GM23248 (cell line): ENCODE results near the gene GNA14. TPM values are rescaled to one million over a fixed set of nuclear protein-coding genes. Genes with fewer than 3 reads are reported as not detected.

Source experiments
- DNase-seq: peaks from one replicate; pipeline ENCODE4 v3.0.0-alpha.2; 2015
- H2AFZ ChIP-seq: fragments of 200-600 bp; sonication (generic); 2 replicates; pipeline ENCODE4 v1.6.1; 2016; ENCODE audit warnings: antibody characterized with exemption
- H3F3A ChIP-seq: fragments of 200-600 bp; sonication (generic); 2 replicates; pipeline ENCODE4 v1.6.1; 2016; ENCODE audit warnings: mild to moderate bottlenecking, antibody characterized with exemption, mixed run types; ENCODE audit not compliant: insufficient read depth
- H3K27ac ChIP-seq: fragments of 200-600 bp; sonication (generic); 2 replicates; pipeline ENCODE4 v1.5.1; 2016; ENCODE audit warnings: mild to moderate bottlenecking
- H3K27me3 ChIP-seq: fragments of 200-600 bp; sonication (generic); replicated peaks from 2 replicates; pipeline ENCODE4 v1.6.1; 2016; ENCODE audit warnings: mild to moderate bottlenecking; ENCODE audit not compliant: insufficient read depth
- H3K36me3 ChIP-seq: fragments of 200-600 bp; sonication (generic); 2 replicates; pipeline ENCODE4 v1.6.1; 2016; ENCODE audit warnings: low read depth, mild to moderate bottlenecking
- H3K4me1 ChIP-seq: fragments of 200-600 bp; sonication (generic); 2 replicates; pipeline ENCODE4 v1.6.1; 2016; ENCODE audit warnings: mild to moderate bottlenecking; ENCODE audit not compliant: insufficient read depth
- H3K4me2 ChIP-seq: fragments of 200-600 bp; sonication (generic); one replicate; pipeline ENCODE4 v1.6.1; 2016; ENCODE audit warnings: mild to moderate bottlenecking; ENCODE audit not compliant: unreplicated experiment
- H3K4me3 ChIP-seq: fragments of 200-600 bp; sonication (generic); 2 replicates; pipeline ENCODE4 v1.5.1; 2016; ENCODE audit warnings: mild to moderate bottlenecking
- H3K79me2 ChIP-seq: fragments of 200-600 bp; sonication (generic); 2 replicates; pipeline ENCODE4 v1.6.1; 2016; ENCODE audit warnings: mild to moderate bottlenecking; ENCODE audit not compliant: insufficient read depth
- H3K9ac ChIP-seq: fragments of 200-600 bp; sonication (generic); 2 replicates; pipeline ENCODE4 v1.6.1; 2016; ENCODE audit warnings: mild to moderate bottlenecking
- H3K9me2 ChIP-seq: fragments of 200-600 bp; sonication (generic); 2 replicates; pipeline ENCODE4 v1.6.1; 2016; ENCODE audit warnings: mixed run types, mild to moderate bottlenecking, moderate library complexity; ENCODE audit not compliant: insufficient read depth
- H3K9me3 ChIP-seq: fragments of 200-600 bp; sonication (generic); one replicate; pipeline ENCODE4 v1.6.1; 2017; ENCODE audit warnings: low read depth
- H4K20me1 ChIP-seq: fragments of 200-600 bp; sonication (generic); 2 replicates; pipeline ENCODE4 v1.6.0; 2016; ENCODE audit not compliant: insufficient read depth
- EZH2 ChIP-seq: fragments of 200-600 bp; sonication (generic); IDR thresholded peaks from 2 replicates; pipeline ENCODE4 v1.6.1; 2018; ENCODE audit warnings: antibody characterized with exemption, mild to moderate bottlenecking; ENCODE audit not compliant: insufficient read depth, poor library complexity, severe bottlenecking
- EZH2phosphoT487 ChIP-seq: fragments of 200-600 bp; sonication (generic); IDR thresholded peaks from 2 replicates; pipeline ENCODE4 v1.6.1; 2018; ENCODE audit warnings: antibody characterized with exemption, moderate library complexity, mild to moderate bottlenecking, low read depth; ENCODE audit not compliant: insufficient read depth
- WGBS, 2 experiments: methylation state at CpG; one replicate each; pipeline ENCODE4 v1.1.6; 2015 to 2017; ENCODE audit warnings: low lambda C conversion rate in 2 of 2, low coverage in 1 of 2; ENCODE audit errors: missing lambda C conversion rate in 2 of 2; 5-methylcytosine and 5-hydroxymethylcytosine counted together
- in situ Hi-C: fragments of 300-500 bp; cut with MboI; formaldehyde crosslinking; loops from 2 replicates; pipeline ENCODE4 v1.15.0; 2020
- polyA plus RNA-seq: library from polyadenylated mRNA; unstranded; fragments of >200 nt; fragmentation: Nextera tagmentation; extraction: Ambion mirVana; gene quantifications from 2 replicates; pipeline ENCODE4 v1.2.1, GENCODE V29; 2016
- total RNA-seq: library from RNA; depleted of rRNA; stranded (reverse); fragments of >200 nt; shearing (Covaris generic); gene quantifications from 2 replicates; pipeline ENCODE4 v1.2.3, GENCODE V29; 2014

Gene GNA14
- total and polyA plus RNA-seq, 2 experiments from 2014 or later = 0.11 to 0.24 TPM

DNA sequence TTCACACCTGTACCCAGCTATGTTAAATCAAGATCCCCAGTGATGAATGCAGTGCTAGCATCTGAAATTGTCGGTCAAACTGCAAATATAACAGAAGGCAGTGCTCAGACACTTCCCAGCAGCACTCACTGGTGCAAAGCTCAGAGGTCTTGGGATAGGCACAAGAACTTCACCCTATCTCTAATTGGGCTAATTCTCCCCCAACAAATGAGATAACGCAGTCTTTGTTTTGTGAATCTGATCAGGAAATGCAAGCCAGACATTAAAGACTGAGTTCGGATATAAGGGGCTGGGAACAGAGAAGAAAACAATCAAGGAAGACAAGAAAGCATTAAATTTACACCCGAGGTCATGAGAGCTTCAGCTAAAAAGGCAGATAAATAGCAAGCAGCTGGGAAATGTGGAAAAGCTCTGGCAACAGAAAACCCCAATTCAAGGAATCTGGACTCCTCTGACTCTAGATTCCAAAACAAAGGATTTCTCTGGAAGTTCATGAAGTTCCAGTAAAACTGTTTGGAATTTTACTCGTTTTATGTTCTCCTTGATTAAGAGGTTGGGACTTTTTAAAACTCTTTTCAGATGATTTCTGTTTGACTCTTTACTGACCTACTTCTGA, 65.1 kb downstream of the GNA14 start:
- in situ Hi-C loops = no loop called here
- no peak for DNase-seq
- 0 out of 2 replicates have a peak, but pooled peaks cover 7% of the 10 kb centered on the region for H3K27me3 ChIP-seq
- no peak overlapping the region for H3K9ac ChIP-seq
- H3K4me2 ChIP-seq = no peak overlapping the region
- no peaks in the 10 kb centered on the region for H3K9me3 ChIP-seq
- peaks cover 2% of the 10 kb centered on the region; the same call in 1 of the 2 replicates for H3K4me1 ChIP-seq
- H3F3A ChIP-seq = peaks cover 4% of the 10 kb centered on the region
- no peaks in the 10 kb centered on the region for H4K20me1 ChIP-seq
- TF ChIP-seq EZH2 (no peak), EZH2phosphoT487 (no peak)
- no peaks in the 10 kb centered on the region for H3K9me2 ChIP-seq
- H3K27ac ChIP-seq = no peak overlapping the region
- no peaks in the 10 kb centered on the region for H3K79me2 ChIP-seq
- H3K4me3 ChIP-seq = no peak overlapping the region
- no peak overlapping the region for H2AFZ ChIP-seq
- WGBS, 2 experiments = 11 to 13% methylated on average over 5 of the region's 5 CpGs
- H3K36me3 ChIP-seq = no peaks in the 10 kb centered on the region

DNA sequence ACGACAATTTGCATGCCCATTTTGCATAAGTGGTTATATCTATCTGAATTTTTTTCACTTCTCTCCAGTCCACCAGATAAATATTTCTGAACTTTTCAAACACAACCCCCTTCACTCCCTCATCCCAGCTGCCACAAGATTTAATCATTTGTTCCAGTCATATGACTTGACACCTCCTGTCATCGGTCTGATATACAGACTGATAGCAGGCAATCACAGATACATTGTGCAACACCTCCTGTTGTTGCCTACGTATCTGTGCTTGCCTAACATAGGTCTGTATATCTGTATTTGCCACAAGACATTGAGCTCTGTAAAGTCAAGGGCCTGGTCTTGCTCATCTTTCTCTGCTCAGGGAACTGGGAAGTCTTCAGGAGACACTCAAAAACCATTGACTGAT, 65.6 kb downstream of the GNA14 start:
- Histone ChIP-seq H3K9ac (no peak overlapping the region), H3F3A (no peaks in the 10 kb centered on the region), H3K4me3 (no peak overlapping the region), H3K9me3 (no peaks in the 10 kb centered on the region), H3K9me2 (no peaks in the 10 kb centered on the region), H4K20me1 (no peaks in the 10 kb centered on the region), H3K4me2 (no peak overlapping the region), H3K79me2 (no peaks in the 10 kb centered on the region), H3K27me3 (0 out of 2 replicates have a peak, but pooled peaks cover 7% of the 10 kb centered on the region), H3K4me1 (no peaks in the 10 kb centered on the region), H3K27ac (no peak overlapping the region), H2AFZ (no peak overlapping the region), H3K36me3 (no peaks in the 10 kb centered on the region)
- TF ChIP-seq EZH2phosphoT487 = no peak
- no peak for TF ChIP-seq EZH2
- DNase-seq = no peak
- in situ Hi-C loops = no loop called here
- WGBS, 2 experiments = 34 to 40% methylated on average over 3 of the region's 3 CpGs

DNA sequence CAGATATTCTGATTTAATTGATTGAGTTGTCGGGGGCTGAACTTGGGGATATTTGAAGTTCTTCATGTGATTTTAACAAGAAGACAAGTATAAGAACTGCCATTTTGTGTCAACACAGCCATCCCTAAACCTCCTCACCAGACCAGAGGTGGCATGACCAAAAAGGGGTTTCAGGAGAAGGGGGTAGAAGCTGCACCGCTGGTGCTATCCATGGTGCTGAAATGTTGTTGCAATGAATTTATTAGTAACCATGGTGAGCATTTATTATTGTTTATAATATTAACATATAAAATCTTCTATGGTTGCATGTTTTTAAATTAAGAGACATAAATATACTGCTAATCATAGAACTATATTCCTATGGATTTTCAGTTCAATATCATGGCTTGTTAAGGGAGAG, 72.3 kb downstream of the GNA14 start:
- in situ Hi-C loops = no loop called here

DNA sequence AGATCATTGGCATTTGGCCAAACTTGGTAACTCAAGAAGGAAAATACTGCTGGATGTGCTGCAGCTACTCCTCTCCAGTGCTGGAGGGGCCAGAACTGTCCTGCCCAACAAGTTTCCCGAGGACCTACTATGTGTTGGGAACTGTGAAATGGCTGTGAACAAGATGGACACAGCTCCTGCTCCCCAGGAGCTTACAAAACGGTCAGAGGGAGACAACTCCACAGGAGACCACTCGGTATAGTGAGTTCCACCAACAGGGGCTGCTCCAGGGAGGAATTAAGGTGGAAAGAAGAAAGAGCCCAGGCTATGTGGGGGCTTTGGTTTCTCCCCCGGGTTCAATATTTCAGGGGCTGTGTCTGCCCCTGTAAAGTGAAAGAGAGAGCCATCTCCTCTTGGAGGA, 78.8 kb downstream of the GNA14 start:
- no peak overlapping the region for H3K4me3 ChIP-seq
- H3K27ac ChIP-seq = no peak overlapping the region
- no peaks in the 10 kb centered on the region for H3K79me2 ChIP-seq
- no peaks in the 10 kb centered on the region for H3K36me3 ChIP-seq
- H3K4me1 ChIP-seq = no peaks in the 10 kb centered on the region
- H4K20me1 ChIP-seq = no peaks in the 10 kb centered on the region
- no peaks in the 10 kb centered on the region for H3K9me3 ChIP-seq
- DNase-seq = no peak
- in situ Hi-C loops = no loop called here
- 23 to 28% methylated on average over 4 of the region's 4 CpGs for WGBS, 2 experiments
- no peak overlapping the region for H3K9ac ChIP-seq
- TF ChIP-seq EZH2phosphoT487 (no peak), EZH2 (no peak)
- H3K4me2 ChIP-seq = no peak overlapping the region
- no peak overlapping the region for H2AFZ ChIP-seq
- H3K27me3 ChIP-seq = 0 out of 2 replicates have a peak, but pooled peaks cover 6% of the 10 kb centered on the region
- no peaks in the 10 kb centered on the region for H3K9me2 ChIP-seq
- no peaks in the 10 kb centered on the region for H3F3A ChIP-seq

More for the DNA sequence above, 72.3 kb downstream of the GNA14 start:
- H3F3A ChIP-seq = no peaks in the 10 kb centered on the region
- no peak overlapping the region for H3K27ac ChIP-seq
- no peaks in the 10 kb centered on the region for H3K9me2 ChIP-seq
- H3K4me1 ChIP-seq = no peaks in the 10 kb centered on the region
- H3K4me3 ChIP-seq = no peak overlapping the region
- no peaks in the 10 kb centered on the region for H3K36me3 ChIP-seq
- H3K9ac ChIP-seq = no peak overlapping the region
- no peak overlapping the region for H3K4me2 ChIP-seq
- TF ChIP-seq EZH2phosphoT487 = no peak
- TF ChIP-seq EZH2 = no peak
- peak; percentile 39 for DNase-seq
- no peaks in the 10 kb centered on the region for H4K20me1 ChIP-seq
- no peaks in the 10 kb centered on the region for H3K27me3 ChIP-seq
- no peak overlapping the region for H2AFZ ChIP-seq
- H3K9me3 ChIP-seq = no peaks in the 10 kb centered on the region
- no peaks in the 10 kb centered on the region for H3K79me2 ChIP-seq
- WGBS, 2 experiments = 47 to 50% methylated on average over 2 of the region's 2 CpGs
